MM.1S (cell line): Measurements from ENCODE around the gene HCLS1.

ENCODE experiments used
- DNase-seq: peaks from one replicate; pipeline ENCODE4 v3.0.0-alpha.2; 2015
- H2AFZ ChIP-seq: fragments of 300-600 bp; sonication (generic); 2 replicates; pipeline ENCODE4 v1.6.0; 2016; ENCODE audit warnings: antibody characterized with exemption, low read length
- H3F3A ChIP-seq: fragments of 300-600 bp; sonication (generic); 2 replicates; pipeline ENCODE4 v1.6.1; 2016; ENCODE audit warnings: mild to moderate bottlenecking, antibody characterized with exemption, low read length, moderate library complexity, mixed read lengths; ENCODE audit not compliant: insufficient read depth
- H3K27ac ChIP-seq: fragments of 300-600 bp; sonication (generic); 2 replicates; pipeline ENCODE4 v1.5.1; 2016; ENCODE audit warnings: mild to moderate bottlenecking, low read length
- H3K27me3 ChIP-seq: fragments of 300-600 bp; sonication (generic); replicated peaks from 2 replicates; pipeline ENCODE4 v1.6.0; 2016; ENCODE audit warnings: low read length; ENCODE audit not compliant: insufficient read depth
- H3K36me3 ChIP-seq: fragments of 300-600 bp; sonication (generic); replicated peaks from 2 replicates; pipeline ENCODE4 v1.6.1; 2016; ENCODE audit warnings: mild to moderate bottlenecking, low read length, mixed read lengths; ENCODE audit not compliant: insufficient read depth
- H3K4me1 ChIP-seq: fragments of 300-600 bp; sonication (generic); 2 replicates; pipeline ENCODE4 v1.6.1; 2016; ENCODE audit warnings: low read length, mixed read lengths
- H3K4me2 ChIP-seq: fragments of 300-600 bp; sonication (generic); 2 replicates; pipeline ENCODE4 v1.6.0; 2016; ENCODE audit warnings: low read depth, low read length
- H3K4me3 ChIP-seq: fragments of 300-600 bp; sonication (generic); 2 replicates; pipeline ENCODE4 v1.5.1; 2016; ENCODE audit warnings: low read length, mixed read lengths
- H3K79me2 ChIP-seq: fragments of 300-600 bp; sonication (generic); 2 replicates; pipeline ENCODE4 v1.6.1; 2016; ENCODE audit warnings: mixed run types, low read length, mixed read lengths
- H3K9ac ChIP-seq: fragments of 300-600 bp; sonication (generic); 2 replicates; pipeline ENCODE4 v1.6.1; 2016; ENCODE audit warnings: low read length, mixed read lengths
- H3K9me2 ChIP-seq: fragments of 300-600 bp; sonication (generic); replicated peaks from 2 replicates; pipeline ENCODE4 v1.6.1; 2016; ENCODE audit warnings: mild to moderate bottlenecking, low read length, mixed read lengths; ENCODE audit not compliant: insufficient read depth
- H3K9me3 ChIP-seq: fragments of 300-600 bp; sonication (generic); replicated peaks from 2 replicates; pipeline ENCODE4 v1.6.1; 2016; ENCODE audit warnings: mild to moderate bottlenecking, low read length, mixed read lengths; ENCODE audit not compliant: insufficient read depth
- H4K20me1 ChIP-seq: fragments of 300-600 bp; sonication (generic); 2 replicates; pipeline ENCODE4 v1.6.1; 2016; ENCODE audit warnings: mild to moderate bottlenecking, low read length, moderate library complexity, mixed read lengths; ENCODE audit not compliant: insufficient read depth
- EZH2 ChIP-seq: fragments of 300-600 bp; sonication (generic); optimal IDR thresholded peaks from 2 replicates; pipeline ENCODE3; 2017; ENCODE audit warnings: low read depth, mild to moderate bottlenecking, antibody characterized with exemption, low read length, mixed read lengths
- EZH2phosphoT487 ChIP-seq: fragments of 300-600 bp; sonication (generic); IDR thresholded peaks from 2 replicates; pipeline ENCODE4 v1.6.1; 2018; ENCODE audit warnings: antibody characterized with exemption, low read length
- TF ChIP-seq, protein P1 (sequence below): fragments of 300-600 bp; sonication (generic); IDR thresholded peaks from 2 replicates; pipeline ENCODE4 v1.5.1; 2016; ENCODE audit warnings: antibody characterized with exemption, low read length, mixed read lengths

Gene HCLS1

DNA sequence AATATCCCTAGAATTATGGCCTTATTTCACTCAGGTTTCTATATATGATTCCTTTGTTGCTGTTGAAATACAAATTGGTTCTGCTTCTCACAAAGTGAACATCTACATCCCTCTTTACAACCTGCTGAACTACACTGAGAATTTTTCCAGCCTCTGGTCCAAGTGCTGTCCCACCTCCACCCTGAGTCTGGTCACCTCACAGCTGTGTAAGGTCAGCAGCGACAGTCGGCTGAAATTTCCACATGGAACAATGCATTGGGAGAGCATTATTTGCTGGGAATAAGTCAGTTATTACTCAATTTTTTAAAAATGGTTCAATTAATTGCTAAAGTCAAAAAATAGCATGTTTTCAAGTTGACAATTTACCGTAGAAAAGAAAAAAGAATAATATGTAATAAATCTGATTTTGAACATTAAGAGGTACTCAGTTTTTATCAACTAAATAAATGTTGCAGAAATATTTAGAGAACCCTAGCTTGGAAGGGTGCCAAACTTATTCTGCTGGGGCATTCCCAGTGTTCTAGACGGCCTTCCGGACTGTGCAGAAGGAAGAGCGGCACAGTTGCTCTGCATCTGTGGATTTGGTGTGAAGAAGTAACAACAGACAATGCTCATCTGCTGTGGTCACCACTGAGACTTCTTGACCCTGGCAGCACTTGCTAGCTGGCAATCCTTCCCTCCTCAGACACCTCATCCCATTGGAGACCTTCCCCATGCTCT, 1.8 kb downstream of the HCLS1 start:
- Histone ChIP-seq H3K4me2 (peak overlapping the region; percentile 83), H3K27me3 (no peaks in the 10 kb centered on the region), H3K36me3 (peaks cover 12% of the 10 kb centered on the region; the same call in 1 of the 2 replicates), H3F3A (peaks cover 48% of the 10 kb centered on the region), H3K4me3 (peak overlapping the region; percentile 74), H2AFZ (no peak overlapping the region), H4K20me1 (no peaks in the 10 kb centered on the region), H3K9me2 (no peaks in the 10 kb centered on the region), H3K4me1 (peaks cover 65% of the 10 kb centered on the region), H3K9ac (peak overlapping the region; percentile 92; the same call in 1 of the 2 replicates), H3K9me3 (no peaks in the 10 kb centered on the region), H3K27ac (no peak overlapping the region), H3K79me2 (peaks cover 63% of the 10 kb centered on the region)
- DNase-seq: no peak
- TF ChIP-seq EZH2 (no peak), EZH2phosphoT487 (no peak)
- TF ChIP-seq, protein P1, sequence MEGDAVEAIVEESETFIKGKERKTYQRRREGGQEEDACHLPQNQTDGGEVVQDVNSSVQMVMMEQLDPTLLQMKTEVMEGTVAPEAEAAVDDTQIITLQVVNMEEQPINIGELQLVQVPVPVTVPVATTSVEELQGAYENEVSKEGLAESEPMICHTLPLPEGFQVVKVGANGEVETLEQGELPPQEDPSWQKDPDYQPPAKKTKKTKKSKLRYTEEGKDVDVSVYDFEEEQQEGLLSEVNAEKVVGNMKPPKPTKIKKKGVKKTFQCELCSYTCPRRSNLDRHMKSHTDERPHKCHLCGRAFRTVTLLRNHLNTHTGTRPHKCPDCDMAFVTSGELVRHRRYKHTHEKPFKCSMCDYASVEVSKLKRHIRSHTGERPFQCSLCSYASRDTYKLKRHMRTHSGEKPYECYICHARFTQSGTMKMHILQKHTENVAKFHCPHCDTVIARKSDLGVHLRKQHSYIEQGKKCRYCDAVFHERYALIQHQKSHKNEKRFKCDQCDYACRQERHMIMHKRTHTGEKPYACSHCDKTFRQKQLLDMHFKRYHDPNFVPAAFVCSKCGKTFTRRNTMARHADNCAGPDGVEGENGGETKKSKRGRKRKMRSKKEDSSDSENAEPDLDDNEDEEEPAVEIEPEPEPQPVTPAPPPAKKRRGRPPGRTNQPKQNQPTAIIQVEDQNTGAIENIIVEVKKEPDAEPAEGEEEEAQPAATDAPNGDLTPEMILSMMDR: no peak

DNA sequence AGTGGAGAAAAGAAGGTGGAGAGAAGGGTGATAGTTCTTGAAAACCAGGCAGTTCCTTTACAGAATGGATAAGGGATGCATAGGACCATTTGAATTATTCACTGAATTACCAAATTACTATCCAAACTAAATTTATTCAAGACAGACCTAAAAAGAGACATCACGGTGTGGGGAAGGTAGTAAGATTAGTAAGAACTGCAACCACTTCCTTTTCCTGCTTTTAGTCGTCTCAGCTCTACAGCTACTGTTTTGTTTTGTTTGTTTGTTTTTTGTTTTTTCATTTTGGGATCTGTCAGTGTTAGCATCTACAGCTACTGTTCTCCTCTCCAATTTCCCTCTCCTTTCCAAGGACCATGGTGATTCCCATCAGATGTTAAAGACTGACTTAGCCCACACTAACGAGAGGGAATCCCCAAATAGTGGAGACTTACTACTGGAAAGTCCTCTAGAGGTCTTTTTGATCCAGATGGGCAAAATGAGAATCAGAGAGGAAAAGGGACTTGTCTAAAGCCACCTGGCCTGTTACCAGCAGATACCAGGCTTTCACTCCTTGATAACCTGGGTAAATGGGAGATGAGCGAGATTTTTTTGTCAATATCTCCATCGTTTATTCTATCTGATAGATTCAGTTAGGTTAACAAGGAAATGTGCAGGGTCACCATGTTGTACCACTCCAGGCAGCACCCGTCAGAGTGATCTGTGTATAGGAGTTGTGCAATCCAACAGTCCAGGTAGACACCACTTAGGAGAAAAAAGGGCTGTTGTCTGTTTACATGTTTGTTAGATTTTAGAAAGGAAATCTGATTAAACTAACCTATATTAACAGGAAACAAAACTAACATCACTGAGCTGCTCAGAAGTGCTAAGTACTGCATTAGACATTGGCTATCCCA, 6.0 kb downstream of the HCLS1 start:
- Histone ChIP-seq H3K9me3 (no peaks in the 10 kb centered on the region), H3K36me3 (peaks cover 19% of the 10 kb centered on the region; the same call in 1 of the 2 replicates), H3K4me1 (peaks cover 53% of the 10 kb centered on the region), H3F3A (peaks cover 23% of the 10 kb centered on the region; the same call in 1 of the 2 replicates), H3K9ac (no peak overlapping the region; the same call in 1 of the 2 replicates), H3K27me3 (no peaks in the 10 kb centered on the region), H3K9me2 (no peaks in the 10 kb centered on the region), H2AFZ (no peak overlapping the region), H3K79me2 (peaks cover 96% of the 10 kb centered on the region), H3K4me3 (0 out of 2 replicates have a peak overlapping the region, but pooled peaks have one; percentile 10), H3K4me2 (peak overlapping the region; percentile 64), H3K27ac (peak overlapping the region; percentile 63; the same call in 1 of the 2 replicates), H4K20me1 (no peaks in the 10 kb centered on the region)
- TF ChIP-seq, protein P1: no peak
- TF ChIP-seq EZH2 (no peak), EZH2phosphoT487 (no peak)
- peak; percentile 50 for DNase-seq

GRCh38 chr3:121651684-121652083, 9.0 kb downstream of the HCLS1 start:
- Histone ChIP-seq H3K27me3 (no peaks in the 10 kb centered on the region), H3K27ac (no peak overlapping the region), H3K9ac (no peak overlapping the region), H3K36me3 (peaks cover 21% of the 10 kb centered on the region; the same call in 1 of the 2 replicates), H2AFZ (no peak overlapping the region), H3K9me2 (no peaks in the 10 kb centered on the region), H3K9me3 (no peaks in the 10 kb centered on the region), H3K4me2 (no peak overlapping the region), H3F3A (peaks cover 20% of the 10 kb centered on the region; the same call in 1 of the 2 replicates), H3K79me2 (peaks cover 78% of the 10 kb centered on the region), H3K4me1 (peaks cover 26% of the 10 kb centered on the region), H3K4me3 (no peak overlapping the region), H4K20me1 (no peaks in the 10 kb centered on the region)
- TF ChIP-seq, protein P1: no peak
- TF ChIP-seq EZH2 (no peak), EZH2phosphoT487 (no peak)
- DNase-seq: no peak
